COR-L47 (cell line): Measurements from ENCODE around the gene MRPS7.
"Not testable (repeated sequence)": the region's sequence is repeated elsewhere in the genome, so short reads cannot be mapped to it uniquely, and the experiment has no call there.

ENCODE experiments used
- DNase-seq: peaks from one replicate; lab custom pipeline; 2025; lab: John Stamatoyannopoulos, UW

Gene MRPS7

DNA sequence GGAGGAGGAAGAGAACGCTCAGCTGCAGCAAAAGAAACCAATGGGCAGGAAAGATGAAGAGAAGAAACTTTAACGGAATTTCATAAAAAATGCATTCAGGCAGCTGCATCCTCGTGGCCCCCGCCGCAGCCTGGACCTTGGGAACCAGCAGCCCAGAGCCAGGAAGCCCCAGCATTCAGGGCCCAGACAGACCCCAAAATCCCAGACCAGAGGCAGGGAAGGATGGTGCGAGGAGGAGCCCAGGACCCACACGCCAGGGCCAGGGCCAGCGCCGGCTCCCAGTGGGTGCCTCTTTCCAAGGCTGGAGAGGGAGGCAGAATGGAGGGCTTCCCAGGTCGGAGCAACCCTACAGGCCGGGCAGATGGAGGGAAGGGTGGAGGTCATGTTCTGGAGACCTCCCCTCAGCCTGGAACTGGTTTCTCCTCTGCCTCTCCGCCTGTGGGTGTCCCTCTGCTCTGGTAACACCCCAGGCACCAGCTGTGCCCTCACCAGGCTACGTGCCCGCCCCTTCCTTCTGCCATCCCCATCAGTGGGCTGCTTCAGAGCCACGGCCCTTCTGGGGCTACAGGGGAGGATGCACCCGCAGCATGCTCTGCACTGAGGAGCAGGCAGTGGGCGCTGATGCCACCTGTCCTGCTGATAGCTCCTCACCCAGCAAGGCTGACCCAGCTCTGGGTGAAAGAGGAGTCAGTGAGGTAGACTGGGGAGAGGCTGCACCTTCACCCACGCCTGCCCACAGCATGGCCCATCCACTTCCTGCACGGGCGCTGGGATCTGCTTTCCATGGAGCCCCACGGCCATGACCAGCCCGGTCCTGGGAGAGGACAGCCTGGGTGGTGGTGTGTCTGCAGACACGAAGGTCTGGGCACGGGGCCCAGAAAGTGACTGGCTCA lies 10.5 kb downstream of the MRPS7 start:
- DNase-seq = no peak

- no peak for DNase-seq
Observed at GRCh38 chr17:75272848-75273184, 11.1 kb downstream of the MRPS7 start.

DNA sequence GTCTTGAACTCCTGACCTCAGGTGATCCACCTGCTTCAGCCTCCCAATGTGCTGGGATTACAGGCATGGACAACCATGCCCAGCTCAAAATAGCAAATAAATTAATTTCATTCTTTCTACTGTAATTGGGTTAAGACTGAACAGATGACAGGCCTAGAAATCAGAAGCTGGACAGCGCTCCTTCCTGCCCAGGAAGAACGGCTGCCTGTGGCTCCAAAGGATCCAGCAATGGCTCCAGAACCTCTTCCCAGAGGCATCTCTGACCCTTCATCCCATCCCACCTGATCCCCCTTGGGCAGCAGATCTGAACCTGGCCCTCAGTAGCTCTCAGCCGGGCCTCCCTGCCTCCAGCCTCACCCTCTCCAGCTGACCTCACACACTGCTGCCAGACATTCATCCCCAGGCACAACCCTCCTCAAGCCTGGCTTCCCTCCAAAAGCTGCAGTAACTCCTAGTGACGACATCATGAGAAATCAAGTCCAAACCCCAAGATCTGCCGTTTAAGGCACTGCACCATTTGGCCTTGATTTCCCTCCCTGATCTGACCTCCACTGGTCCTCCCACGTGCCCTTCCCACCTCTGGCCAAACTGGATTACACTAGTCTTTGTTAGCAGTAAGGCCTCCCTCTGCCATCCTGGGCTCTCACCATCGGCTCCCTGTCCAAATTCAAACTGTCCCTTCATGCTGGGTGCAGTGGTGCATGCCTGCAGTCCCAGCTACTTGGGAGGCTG lies 12.5 kb downstream of the MRPS7 start:
- DNase-seq = no peak

- DNase-seq = no peak
Observed at GRCh38 chr17:75277664-75278071, 16.0 kb downstream of the MRPS7 start.

GRCh38 chr17:75280189-75280588 lies 18.5 kb downstream of the MRPS7 start:
- not testable (repeated sequence) for DNase-seq

GRCh38 chr17:75285123-75285522 lies 23.4 kb downstream of the MRPS7 start:
- DNase-seq = no peak

DNA sequence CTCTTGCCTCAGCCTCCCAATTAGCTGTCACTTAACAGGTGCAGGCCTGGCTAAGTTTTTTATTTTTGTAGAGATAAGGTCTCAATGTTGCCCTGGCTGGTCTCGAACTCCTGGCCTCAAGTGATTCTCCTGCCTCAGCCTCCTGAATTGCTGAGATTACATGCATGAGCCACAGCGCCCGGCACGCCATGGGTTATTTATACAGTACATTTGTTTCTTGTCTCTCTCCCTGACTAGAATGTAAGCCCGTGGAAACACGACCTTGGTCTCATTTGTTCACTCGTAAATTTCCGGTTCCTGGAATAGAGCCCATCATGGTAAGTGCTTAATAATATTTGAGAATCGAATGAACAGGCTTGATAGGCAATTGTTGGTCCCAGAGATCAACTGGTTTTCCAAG lies 25.5 kb downstream of the MRPS7 start:
- DNase-seq = no peak

- DNase-seq = no peak
Observed at GRCh38 chr17:75288359-75288758, 26.7 kb downstream of the MRPS7 start.

DNA sequence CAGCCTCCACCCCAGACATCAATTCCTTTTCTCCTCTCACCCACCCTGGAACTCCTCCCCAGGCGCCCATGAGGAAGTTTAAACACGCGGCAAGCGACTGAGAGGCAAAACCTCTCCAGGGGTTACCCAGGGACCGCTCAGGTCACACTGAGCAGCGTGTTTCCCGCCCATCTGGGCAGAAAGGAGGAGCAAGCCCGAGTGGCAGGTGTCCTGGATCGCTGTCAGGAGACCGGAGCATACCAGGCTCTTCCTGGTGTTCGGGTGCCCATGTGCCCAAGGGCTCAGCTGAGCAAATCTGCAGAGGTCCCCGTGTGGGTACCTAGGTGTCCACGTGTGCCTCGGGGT lies 27.1 kb downstream of the MRPS7 start:
- DNase-seq = peak; percentile 56

DNA sequence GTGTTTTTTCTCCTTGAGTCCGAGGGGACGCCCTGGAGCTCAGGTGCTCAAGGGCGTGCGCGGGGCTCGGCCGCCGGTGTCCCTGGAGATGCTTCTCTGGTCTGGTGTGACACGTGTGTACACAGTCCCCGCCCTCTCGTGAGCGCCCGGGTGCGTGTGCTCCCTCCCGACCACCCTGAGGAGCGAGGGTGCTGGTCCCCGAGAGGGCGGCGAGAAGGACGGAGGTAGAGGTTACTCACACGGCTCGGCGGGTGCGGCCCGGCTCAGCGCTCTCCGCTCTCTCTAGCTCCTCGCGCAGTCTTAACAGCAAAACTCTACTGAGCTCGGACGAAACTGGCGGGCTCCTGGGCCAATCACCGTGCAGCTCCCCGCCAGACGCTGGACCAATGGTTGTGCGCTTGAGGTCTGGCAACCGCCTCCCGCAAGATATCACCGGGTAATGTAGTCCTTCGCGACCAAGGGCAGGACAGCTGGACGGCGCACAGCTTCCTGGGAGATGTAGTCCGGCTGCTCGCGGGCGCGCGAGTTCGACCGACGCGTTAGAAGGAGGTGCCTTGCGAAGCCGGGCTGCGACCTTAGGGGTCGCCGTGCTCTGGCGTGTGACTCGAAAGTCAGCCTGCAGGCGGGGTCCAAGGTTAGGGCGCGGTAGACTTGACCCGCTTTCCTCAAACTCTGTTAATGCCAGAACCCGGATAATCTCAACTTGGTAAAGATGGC lies 27.6 kb downstream of the MRPS7 start, which contains the start of gene SLC25A19:
SLC25A19 (minus strand) TSS at position 319 of the 717 bp plus-strand sequence. CDS start 2,669 bp downstream, outside the sequence.
- peak; percentile 95 for DNase-seq

DNA sequence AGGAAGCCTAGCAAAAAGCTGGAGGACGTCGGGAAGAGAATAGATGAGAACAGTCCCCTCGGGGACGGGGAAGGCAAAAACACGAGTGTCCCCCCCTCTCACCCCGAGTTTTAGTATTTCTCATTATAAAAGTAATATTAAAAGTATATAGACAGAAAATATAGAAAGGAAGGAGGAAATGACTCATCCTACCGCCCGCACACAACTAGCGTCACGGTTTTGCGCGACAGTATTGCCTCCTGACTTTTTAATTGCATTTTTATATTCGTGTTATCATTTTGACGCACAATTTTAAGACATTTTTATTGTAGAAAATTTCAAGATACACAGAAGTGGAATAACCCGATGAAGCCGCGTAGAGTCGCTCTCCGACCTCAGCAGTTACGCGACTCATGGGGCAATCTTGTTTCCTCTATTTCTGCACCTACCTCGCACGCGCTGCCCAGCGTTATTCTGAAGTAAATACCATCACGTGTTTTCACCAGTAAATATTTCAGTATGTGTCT lies 28.2 kb downstream of the MRPS7 start:
- DNase-seq = no peak

GRCh38 chr17:75292810-75293448 lies 31.2 kb downstream of the MRPS7 start:
- DNase-seq = not testable (repeated sequence)

- no peak for DNase-seq
Observed at GRCh38 chr17:75295201-75296158, 33.8 kb downstream of the MRPS7 start.

DNA sequence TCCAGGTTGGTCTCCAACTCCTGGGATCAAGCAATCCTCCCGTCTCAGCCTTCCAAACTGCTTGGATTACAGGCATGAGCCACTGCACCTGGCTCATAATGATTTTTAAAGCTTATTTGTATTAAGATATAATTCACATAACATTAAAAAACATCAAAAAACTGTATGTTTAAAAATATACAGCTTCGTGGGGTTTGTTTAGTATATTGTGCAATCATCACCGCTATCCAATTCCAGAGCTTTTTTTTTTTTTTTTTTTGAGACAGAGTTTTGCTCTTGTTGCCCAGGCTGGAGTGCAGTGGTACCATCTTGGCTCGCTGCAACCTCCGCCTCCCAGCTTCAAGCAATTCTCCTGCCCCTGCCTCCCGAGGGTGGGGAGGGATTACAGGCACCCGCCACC lies 38.6 kb downstream of the MRPS7 start:
- DNase-seq = no peak

- no peak for DNase-seq
Observed at GRCh38 chr17:75301049-75301448, 39.4 kb downstream of the MRPS7 start.

DNA sequence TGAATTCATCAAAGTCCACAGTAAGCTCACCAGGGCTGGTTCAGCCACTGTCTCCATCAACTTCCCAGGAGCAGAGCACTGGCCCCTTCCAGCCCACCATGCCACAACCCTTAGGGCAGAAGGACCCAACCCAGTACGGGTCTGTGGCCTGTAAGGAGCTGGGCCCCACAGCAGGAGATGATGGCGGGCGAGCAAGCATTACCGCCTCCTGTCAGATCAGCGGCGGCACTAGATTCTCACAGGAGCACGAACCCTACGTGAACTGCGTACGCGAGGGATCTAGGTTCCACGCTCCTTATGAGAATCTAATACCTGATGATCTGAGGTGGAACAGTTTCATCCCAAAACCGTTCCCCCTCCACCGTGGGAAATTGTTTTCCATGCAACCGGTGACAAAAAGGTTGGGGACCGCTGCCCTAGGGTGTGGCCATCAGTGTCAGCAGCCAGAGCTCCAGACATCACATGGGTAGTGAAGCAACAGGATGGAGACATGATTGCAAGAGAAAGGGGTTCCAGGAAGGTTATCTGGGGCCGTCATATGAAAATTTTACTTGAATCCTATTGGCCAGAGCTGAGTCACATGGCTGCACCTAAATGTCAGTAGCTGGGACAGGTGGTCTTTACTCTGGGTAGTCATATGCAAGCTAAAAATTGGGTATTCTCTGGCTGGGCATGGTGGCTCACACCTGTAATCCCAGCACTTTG lies 40.0 kb downstream of the MRPS7 start:
- no peak for DNase-seq

GRCh38 chr17:75307957-75308731 lies 46.5 kb downstream of the MRPS7 start:
- DNase-seq = no peak

- DNase-seq = no peak
Observed at GRCh38 chr17:75308732-75309629, 47.3 kb downstream of the MRPS7 start.
